Ectodermal cell (in vitro differentiated cells): Measurements from ENCODE around the gene PGAM2.
"Not testable (repeated sequence)": the region's sequence is repeated elsewhere in the genome, so short reads cannot be mapped to it uniquely, and the experiment has no call there.

Source experiments
- H3K27ac ChIP-seq: 2 replicates; pipeline ENCODE4 v1.7.0; 2013; ENCODE audit warnings: mild to moderate bottlenecking, low read depth, low read length; ENCODE audit not compliant: insufficient read depth, poor library complexity, severe bottlenecking
- H3K27me3 ChIP-seq: 2 replicates; pipeline ENCODE4 v1.7.0; 2013; ENCODE audit warnings: mild to moderate bottlenecking, low read length; ENCODE audit not compliant: insufficient read depth, control insufficient read depth, poor library complexity, severe bottlenecking
- H3K36me3 ChIP-seq: one replicate; pipeline ENCODE4 v1.7.0; 2013; ENCODE audit warnings: low read length; ENCODE audit not compliant: control insufficient read depth, insufficient read depth
- H3K4me1 ChIP-seq: one replicate; pipeline ENCODE4 v1.7.0; 2013; ENCODE audit warnings: low read length; ENCODE audit not compliant: control insufficient read depth, insufficient read depth
- H3K4me3 ChIP-seq: 2 replicates; pipeline ENCODE4 v1.7.0; 2013; ENCODE audit warnings: low read depth, low read length, control low read depth; ENCODE audit not compliant: insufficient read depth
- H3K9me3 ChIP-seq: 2 replicates; pipeline ENCODE4 v1.7.0; 2013; ENCODE audit warnings: mild to moderate bottlenecking, low read length, moderate library complexity; ENCODE audit not compliant: control insufficient read depth
- WGBS, 2 experiments: methylation state at CpG; one replicate each; pipeline ENCODE4 v1.1.7; 2013; ENCODE audit warnings: missing lambda C conversion rate in 2 of 2; 5-methylcytosine and 5-hydroxymethylcytosine counted together

Gene PGAM2

DNA sequence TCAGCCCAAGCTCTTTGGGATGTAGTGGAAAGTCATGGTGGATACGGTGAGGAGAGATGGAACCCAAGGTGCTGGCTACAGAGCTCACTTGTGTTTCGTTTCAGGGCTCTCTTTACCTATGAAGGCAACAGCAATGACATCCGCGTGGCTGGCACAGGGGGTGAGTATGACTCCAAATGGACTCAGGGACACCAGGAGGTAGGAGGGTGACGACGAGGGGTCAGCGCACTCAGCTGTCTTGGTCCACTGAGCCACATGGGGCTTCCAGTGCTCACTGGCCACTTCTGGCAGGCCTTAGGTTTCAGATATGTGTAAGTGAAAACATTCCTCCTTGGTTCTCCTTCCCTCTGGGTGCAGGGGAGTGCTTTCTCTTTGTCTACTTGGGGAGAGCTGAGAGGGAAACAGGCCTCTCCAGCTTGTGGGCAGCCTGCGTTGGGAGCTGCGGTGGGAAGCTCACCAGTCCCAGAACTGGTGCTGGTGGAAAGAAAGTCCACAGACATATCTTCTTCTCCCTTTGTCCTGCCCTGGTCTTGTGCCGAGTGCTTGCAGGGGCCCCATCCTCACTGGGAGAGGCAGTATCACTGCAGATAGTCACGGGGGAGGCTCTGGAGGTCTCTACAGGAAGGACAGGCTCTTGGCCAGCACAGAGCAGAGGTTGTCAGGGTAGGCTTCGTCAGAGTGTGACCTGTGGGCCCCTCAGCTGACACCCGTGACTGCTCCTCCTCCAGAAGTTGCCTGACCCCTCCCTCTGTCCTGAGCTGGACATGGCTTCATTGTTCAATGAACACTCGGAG is 15.0 kb downstream of the PGAM2 start:
- Histone ChIP-seq H3K36me3 (peaks cover 17% of the 10 kb centered on the region), H3K4me1 (peaks cover 7% of the 10 kb centered on the region), H3K9me3 (no peaks in the 10 kb centered on the region), H3K27ac (no peak overlapping the region), H3K4me3 (no peak overlapping the region), H3K27me3 (no peaks in the 10 kb centered on the region)
- 93 to 94% methylated on average over 14 of the region's 14 CpGs for WGBS, 2 experiments

DNA sequence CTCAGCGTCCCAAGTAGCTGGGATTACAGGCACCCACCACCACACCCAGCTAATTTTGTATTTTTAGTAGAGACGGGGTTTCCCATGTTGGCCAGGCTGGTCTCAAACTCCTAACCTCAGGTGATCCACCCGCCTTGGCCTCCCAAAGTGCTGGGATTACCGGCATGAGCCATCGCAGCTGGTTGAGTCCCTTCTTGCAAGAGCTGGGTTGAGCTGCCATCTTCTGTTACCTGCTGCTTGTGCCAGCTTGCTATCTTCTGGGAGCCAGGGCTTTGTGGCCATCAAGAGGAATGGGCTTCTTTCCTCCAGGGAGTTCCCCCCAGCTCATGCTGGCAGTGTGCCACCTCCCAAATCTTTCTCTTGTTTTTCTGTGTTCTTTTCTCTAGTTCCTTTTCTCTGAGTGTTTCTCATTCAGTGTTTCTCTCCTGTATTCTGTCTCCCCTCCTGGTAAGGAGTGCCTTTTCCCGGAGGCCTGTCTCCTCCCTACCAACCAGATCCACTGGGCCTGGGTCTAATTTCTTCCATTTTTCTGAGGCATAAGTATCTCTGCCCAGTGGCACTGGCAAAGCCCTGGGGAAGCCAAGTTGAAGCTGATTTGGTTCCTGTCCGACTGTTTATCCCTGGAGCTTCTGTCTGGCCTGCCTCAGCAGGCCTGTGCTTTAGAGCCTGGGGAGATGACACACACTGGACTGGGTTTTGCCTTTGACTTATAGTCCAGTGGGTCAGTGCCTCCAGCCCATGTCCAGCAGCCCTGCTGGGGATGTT is 17.2 kb downstream of the PGAM2 start:
- Histone ChIP-seq H3K4me1 (peaks cover 11% of the 10 kb centered on the region), H3K9me3 (no peaks in the 10 kb centered on the region), H3K36me3 (peaks cover 17% of the 10 kb centered on the region), H3K27ac (no peak overlapping the region), H3K4me3 (no peak overlapping the region), H3K27me3 (no peaks in the 10 kb centered on the region)
- WGBS, 2 experiments: 91 to 93% methylated on average over 7 of the region's 7 CpGs

DNA sequence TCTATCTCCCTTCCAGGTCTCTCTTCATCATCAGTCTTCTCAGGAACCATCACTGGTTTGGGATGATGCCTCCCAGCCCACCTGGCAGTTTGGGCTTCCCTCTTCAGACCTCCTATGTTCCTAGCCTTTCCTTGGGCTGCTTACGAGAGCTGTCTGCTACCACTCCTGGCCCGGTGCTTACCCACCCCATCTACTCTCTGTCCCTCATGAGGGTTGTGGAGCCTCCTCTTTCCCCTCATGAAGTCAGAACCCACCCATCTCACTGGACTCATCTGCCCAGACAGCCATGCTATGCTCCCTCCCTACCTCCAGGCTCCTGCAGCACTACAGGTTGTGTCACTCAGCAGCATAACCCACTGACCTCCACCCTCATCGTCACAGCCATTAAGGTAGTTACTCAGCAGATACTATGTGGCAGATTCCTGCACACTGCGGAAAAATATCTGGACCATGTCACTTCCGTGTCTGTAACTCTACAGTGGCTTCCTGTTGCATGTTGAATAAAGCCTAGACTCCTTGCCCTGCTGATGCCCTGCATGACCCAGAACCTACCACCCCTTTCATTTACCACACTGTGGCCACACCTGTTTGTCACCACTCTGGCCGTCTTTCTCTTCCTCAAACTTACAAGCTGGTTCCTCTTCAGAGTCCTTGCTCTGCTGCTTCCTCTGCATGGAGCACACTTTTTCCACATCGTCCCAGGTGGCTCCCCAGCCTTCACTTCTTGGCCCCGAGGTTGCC is 18.9 kb downstream of the PGAM2 start:
- Histone ChIP-seq H3K9me3 (no peaks in the 10 kb centered on the region), H3K27me3 (peaks cover 11% of the 10 kb centered on the region), H3K27ac (no peak overlapping the region), H3K36me3 (peaks cover 12% of the 10 kb centered on the region), H3K4me3 (no peak overlapping the region), H3K4me1 (peaks cover 11% of the 10 kb centered on the region)
- WGBS, 2 experiments: 92 to 93% methylated on average over 8 of the region's 8 CpGs

DNA sequence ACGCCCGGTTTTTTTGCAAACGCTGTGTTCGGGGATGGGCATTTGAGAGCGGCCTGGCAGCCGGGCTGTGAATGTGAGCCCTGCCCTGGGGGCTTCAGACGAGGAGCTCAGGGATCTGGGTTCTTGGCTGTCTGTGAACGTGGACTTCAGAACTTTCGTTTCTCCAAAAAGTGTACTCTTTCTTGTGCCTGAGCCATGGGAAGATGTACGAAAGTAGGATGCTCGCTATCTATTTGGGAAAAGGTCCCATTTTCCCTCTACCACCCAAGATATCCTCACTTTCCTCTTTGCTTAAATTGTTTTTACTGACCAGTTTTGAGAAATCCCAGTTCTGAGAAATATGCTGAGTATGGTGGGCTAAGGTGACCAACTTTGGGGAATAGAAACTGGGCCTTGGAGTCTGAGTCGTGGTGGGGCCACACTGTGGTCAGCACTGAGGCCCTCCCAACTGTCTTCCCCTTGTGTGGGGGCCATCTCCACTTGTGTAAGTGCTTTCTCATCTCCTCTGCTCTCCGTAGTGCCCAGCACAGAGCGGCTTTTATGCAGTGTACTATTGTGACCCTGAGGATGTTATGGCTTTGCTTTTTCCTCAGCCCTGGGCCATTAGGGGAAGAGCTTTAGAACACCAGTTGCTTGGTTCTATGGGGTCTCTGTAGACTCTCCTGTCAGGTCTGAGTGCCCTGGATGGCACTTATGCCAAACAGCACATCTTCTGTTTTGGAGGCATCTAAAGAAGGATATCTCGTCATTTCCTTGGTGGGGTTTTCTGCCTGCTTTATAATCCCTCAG is 19.9 kb downstream of the PGAM2 start:
- peaks cover 22% of the 10 kb centered on the region for H3K27me3 ChIP-seq
- no peaks in the 10 kb centered on the region for H3K9me3 ChIP-seq
- peaks cover 11% of the 10 kb centered on the region for H3K4me1 ChIP-seq
- H3K36me3 ChIP-seq: peaks cover 9% of the 10 kb centered on the region
- H3K27ac ChIP-seq: no peak overlapping the region
- peak overlapping the region; percentile 99 for H3K4me3 ChIP-seq
- WGBS, 2 experiments: 33 to 34% methylated on average over 15 of the region's 15 CpGs

DNA sequence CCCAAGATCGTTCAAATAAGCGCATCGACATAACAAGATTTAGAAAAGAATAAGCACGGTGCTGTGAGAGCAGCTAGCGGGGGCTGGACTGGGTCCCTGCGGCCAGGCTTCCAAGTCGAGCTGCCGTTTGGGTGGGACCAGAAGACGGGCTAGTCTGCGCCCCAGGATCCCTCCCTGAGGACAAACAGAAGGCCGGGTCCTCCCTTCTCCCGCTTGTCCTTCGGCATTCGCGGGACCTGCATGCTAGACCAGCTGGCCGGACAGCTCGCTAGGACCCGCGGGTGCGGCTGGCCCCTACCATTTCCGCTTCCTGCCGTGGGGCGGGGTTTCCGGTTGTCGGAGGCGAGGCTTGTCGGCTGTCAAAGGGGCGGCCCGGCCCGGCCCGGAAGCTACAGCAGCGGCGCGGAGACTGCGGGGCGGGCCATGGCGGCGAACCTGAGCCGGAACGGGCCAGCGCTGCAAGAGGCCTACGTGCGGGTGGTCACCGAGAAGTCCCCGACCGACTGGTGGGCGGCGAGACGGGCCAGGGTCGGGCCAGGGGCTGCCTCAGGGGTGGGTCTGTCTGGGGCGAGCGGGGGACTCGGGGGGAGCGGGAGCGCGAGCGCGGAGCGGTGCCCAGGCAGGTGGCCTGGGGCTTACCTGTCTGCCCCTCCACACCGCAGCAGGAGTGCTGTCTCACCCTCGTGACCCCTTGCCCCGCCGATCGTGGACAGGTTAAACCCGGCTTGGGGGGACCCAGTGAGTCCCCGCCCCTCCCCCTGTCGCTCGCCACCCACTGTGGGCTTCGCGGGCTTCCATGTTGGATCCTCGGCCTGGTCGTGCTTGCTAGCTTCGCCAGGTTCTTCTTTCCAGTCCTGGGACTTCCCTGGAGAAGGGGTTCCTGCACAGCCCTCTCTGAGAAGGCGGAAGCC is 20.8 kb downstream of the PGAM2 start, which contains the start of gene DBNL:
DBNL (plus strand) TSS at position 388 of the 911 bp plus-strand sequence; CDS start at position 424, 36 bp downstream.
- Histone ChIP-seq H3K9me3 (no peaks in the 10 kb centered on the region), H3K27ac (no peak within 1 kb of the TSS), H3K27me3 (peaks cover 29% of the 10 kb centered on the region), H3K4me1 (peaks cover 11% of the 10 kb centered on the region), H3K36me3 (peaks cover under 1% of the 10 kb centered on the region), H3K4me3 (peak within 1 kb of the TSS; percentile 99)
- 0% methylated on average over 74 of the region's 74 CpGs for WGBS, 2 experiments

DNA sequence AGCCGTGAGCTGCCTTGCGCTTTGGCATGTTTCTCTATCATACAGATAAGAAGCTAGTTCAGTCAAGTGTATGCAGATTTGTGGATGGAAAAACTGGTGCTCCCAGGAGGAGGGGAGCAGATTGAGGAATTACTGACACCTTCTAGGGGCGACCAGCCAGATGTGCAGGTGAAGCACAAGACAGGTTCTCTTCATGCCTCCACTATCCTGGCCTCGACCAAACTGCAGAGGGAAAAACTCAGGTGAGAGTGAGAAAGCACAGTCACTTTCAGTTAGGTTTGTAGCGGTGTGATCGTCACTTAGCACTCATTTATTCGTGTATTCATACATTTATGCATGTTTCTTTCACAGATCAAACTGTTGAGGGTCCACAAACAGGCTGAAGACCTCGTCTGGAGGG is 21.5 kb downstream of the PGAM2 start:
- Histone ChIP-seq H3K27ac (no peak overlapping the region), H3K4me1 (peaks cover 11% of the 10 kb centered on the region), H3K4me3 (peak overlapping the region; percentile 99), H3K27me3 (peaks cover 29% of the 10 kb centered on the region), H3K9me3 (no peaks in the 10 kb centered on the region), H3K36me3 (no peaks in the 10 kb centered on the region)
- 43 to 45% methylated on average over 8 of the region's 8 CpGs for WGBS, 2 experiments

DNA sequence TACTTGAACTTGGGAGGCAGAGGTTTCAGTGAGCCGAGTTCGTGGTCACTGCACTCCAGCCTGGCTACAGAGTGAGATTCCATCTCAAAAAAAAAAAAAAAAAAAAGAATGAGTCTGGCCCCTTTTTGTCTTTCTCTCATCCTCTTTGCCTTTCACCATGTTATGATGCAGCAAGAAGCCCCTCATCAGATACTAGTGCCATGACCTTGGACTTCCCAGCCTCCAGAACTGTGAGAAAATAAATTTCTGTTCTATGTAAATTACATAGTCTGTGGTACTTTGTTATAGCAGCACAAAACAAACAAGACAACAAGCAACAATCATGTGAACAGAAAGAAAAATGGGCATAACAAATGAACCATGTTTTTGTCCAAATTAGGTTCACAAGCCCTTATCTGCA is 23.1 kb downstream of the PGAM2 start:
- Histone ChIP-seq H3K4me1 (peaks cover 11% of the 10 kb centered on the region), H3K36me3 (no peaks in the 10 kb centered on the region), H3K9me3 (no peaks in the 10 kb centered on the region), H3K27me3 (peaks cover 29% of the 10 kb centered on the region), H3K4me3 (no peak overlapping the region), H3K27ac (no peak overlapping the region)
- WGBS, 2 experiments: 85 to 92% methylated on average over 2 of the region's 2 CpGs

DNA sequence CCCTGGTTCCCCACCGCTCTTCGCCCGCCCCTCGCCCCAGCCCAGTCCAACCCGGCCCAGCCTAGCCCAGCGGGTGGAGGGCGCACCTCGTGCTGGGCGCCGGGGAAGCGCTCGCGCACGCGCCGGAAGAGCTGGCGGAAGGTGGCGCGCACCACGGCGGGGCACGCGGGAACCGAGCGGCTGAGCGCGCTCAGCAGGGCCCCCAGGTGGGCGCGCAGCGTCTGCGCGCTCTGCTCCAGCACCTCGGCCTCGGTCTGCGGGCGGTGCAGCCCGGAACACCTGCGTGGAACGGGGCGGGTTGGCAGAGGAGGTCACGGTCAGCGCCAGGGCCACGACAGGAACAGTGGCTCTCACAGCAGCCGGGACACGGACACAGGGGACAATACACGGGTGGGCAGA is 24.9 kb downstream of the PGAM2 start:
- not testable (repeated sequence) for H3K4me1 ChIP-seq, H3K36me3 ChIP-seq, H3K27ac ChIP-seq, H3K9me3 ChIP-seq
- 3% methylated on average over 46 of the region's 46 CpGs for WGBS, 2 experiments
- H3K4me3 ChIP-seq: peak overlapping the region; percentile 18
- H3K27me3 ChIP-seq: peaks cover 29% of the 10 kb centered on the region
